ENCODE data around the gene DCLK2. TPM values are rescaled to one million over a fixed set of nuclear protein-coding genes. Genes with fewer than 3 reads are reported as not detected.

Gene DCLK2
- total and polyA plus RNA-seq, 2 donors (not counting 1 experiment from before 2014, with no cell fraction given): 0.91 to 3.3 TPM

GRCh38 chr4:150218447-150218846 is 140.2 kb downstream of the DCLK2 start:
- no peaks in the 10 kb centered on the region for H3K27me3 ChIP-seq (replicated peaks in 1 of 4; ENCODE audit: control extremely low read depth in 1 of 4, control insufficient read depth in 3 of 4, insufficient read depth in 4 of 4, low read length in 3 of 4)
- POLR2A ChIA-PET: no interaction called here
- H3K27ac Mint-ChIP-seq: no peak overlapping the region
- no peaks in the 10 kb centered on the region for H3K27me3 Mint-ChIP-seq
- no peak for TF ChIP-seq EZH2 (IDR thresholded peaks at IDR 0.05; ENCODE audit: borderline replicate concordance, insufficient read depth, low read depth, low read length, poor library complexity, severe bottlenecking)
- TF ChIP-seq CTCF (IDR thresholded peaks at IDR 0.05): no peak
- H3K27ac ChIP-seq (ENCODE audit: low read length in 2 of 2): no peak overlapping the region
- no peaks in the 10 kb centered on the region for H3K79me2 ChIP-seq (ENCODE audit: control insufficient read depth, insufficient read depth, low read length)
- no peak overlapping the region for H3K4me3 Mint-ChIP-seq
- DNase-seq (no peak), ATAC-seq (ENCODE audit: low read depth) (no peak)
- no peaks in the 10 kb centered on the region for H3K9me3 ChIP-seq (ENCODE audit: control extremely low read depth in 1 of 3, control insufficient read depth in 2 of 3, insufficient read depth in 1 of 3, low read length in 2 of 3)
- no peaks in the 10 kb centered on the region for H3K36me3 ChIP-seq (replicated peaks in 1 of 2; ENCODE audit: control extremely low read depth in 1 of 2, control insufficient read depth in 1 of 2, extremely low read depth in 1 of 2, insufficient read depth in 2 of 2, low read length in 1 of 2)
- H3K4me3 ChIP-seq (ENCODE audit: control extremely low read depth in 1 of 5, extremely low read depth in 1 of 5, insufficient read depth in 1 of 5, low read depth in 2 of 5, low read length in 4 of 5): no peak overlapping the region
- intact Hi-C loops (cut with micrococcal nuclease): no loop called here
- H3K4me1 ChIP-seq (ENCODE audit: control insufficient read depth in 2 of 2, insufficient read depth in 2 of 2, low read length in 2 of 2): no peaks in the 10 kb centered on the region
- H3K4me1 Mint-ChIP-seq: no peaks in the 10 kb centered on the region
- CTCF ChIA-PET: interaction anchor here (1.4 to 2.0 kb wide), 2 partner anchors 10 to 208 kb away, joined by 9 to 10 read pairs; no protein-coding TSS in a partner anchor
- H4K20me1 ChIP-seq (ENCODE audit: control insufficient read depth, insufficient read depth, low read length, poor library complexity, severe bottlenecking): no peaks in the 10 kb centered on the region
- H3K9ac ChIP-seq (ENCODE audit: low read length): no peak overlapping the region
- H3K4me2 ChIP-seq (replicated peaks; ENCODE audit: low read depth, low read length, poor library complexity, severe bottlenecking): no peak overlapping the region
- no peaks in the 10 kb centered on the region for H3K9me3 Mint-ChIP-seq (ENCODE audit: insufficient read depth)
- 80% methylated on average over 1 of the region's 2 CpGs for WGBS (ENCODE audit: insufficient coverage)
- no peak overlapping the region for H2AFZ ChIP-seq (ENCODE audit: insufficient read depth, low read depth, low read length, poor library complexity, severe bottlenecking)

- no peaks in the 10 kb centered on the region for H3K4me1 ChIP-seq (ENCODE audit: control insufficient read depth in 2 of 2, insufficient read depth in 2 of 2, low read length in 2 of 2)
- no peak overlapping the region for H3K27ac ChIP-seq (ENCODE audit: low read length in 2 of 2)
- H3K36me3 ChIP-seq (replicated peaks in 1 of 2; ENCODE audit: control extremely low read depth in 1 of 2, control insufficient read depth in 1 of 2, extremely low read depth in 1 of 2, insufficient read depth in 2 of 2, low read length in 1 of 2): no peaks in the 10 kb centered on the region
- H3K9me3 Mint-ChIP-seq (ENCODE audit: insufficient read depth): no peaks in the 10 kb centered on the region
- H3K4me3 ChIP-seq (ENCODE audit: control extremely low read depth in 1 of 5, extremely low read depth in 1 of 5, insufficient read depth in 1 of 5, low read depth in 2 of 5, low read length in 4 of 5): no peak overlapping the region
- no peaks in the 10 kb centered on the region for H3K27me3 Mint-ChIP-seq
- H3K79me2 ChIP-seq (ENCODE audit: control insufficient read depth, insufficient read depth, low read length): no peaks in the 10 kb centered on the region
- no peak overlapping the region for H3K27ac Mint-ChIP-seq
- DNase-seq (no peak), ATAC-seq (ENCODE audit: low read depth) (no peak)
- intact Hi-C loops (cut with micrococcal nuclease): no loop called here
- ChIA-PET CTCF (interaction anchor here (0.6 kb wide), 1 partner anchor 1885 kb away, joined by 3 read pairs; no protein-coding TSS in a partner anchor), POLR2A (no interaction called here)
- H3K4me3 Mint-ChIP-seq: no peak overlapping the region
- no peak overlapping the region for H2AFZ ChIP-seq (ENCODE audit: insufficient read depth, low read depth, low read length, poor library complexity, severe bottlenecking)
- no peak overlapping the region for H3K4me2 ChIP-seq (replicated peaks; ENCODE audit: low read depth, low read length, poor library complexity, severe bottlenecking)
- no peak for TF ChIP-seq CTCF (IDR thresholded peaks at IDR 0.05)
- no peak for TF ChIP-seq EZH2 (IDR thresholded peaks at IDR 0.05; ENCODE audit: borderline replicate concordance, insufficient read depth, low read depth, low read length, poor library complexity, severe bottlenecking)
- H3K27me3 ChIP-seq (replicated peaks in 1 of 4; ENCODE audit: control extremely low read depth in 1 of 4, control insufficient read depth in 3 of 4, insufficient read depth in 4 of 4, low read length in 3 of 4): no peaks in the 10 kb centered on the region
- H3K9me3 ChIP-seq (ENCODE audit: control extremely low read depth in 1 of 3, control insufficient read depth in 2 of 3, insufficient read depth in 1 of 3, low read length in 2 of 3): no peaks in the 10 kb centered on the region
- no peak overlapping the region for H3K9ac ChIP-seq (ENCODE audit: low read length)
- H3K4me1 Mint-ChIP-seq: no peaks in the 10 kb centered on the region
- no peaks in the 10 kb centered on the region for H4K20me1 ChIP-seq (ENCODE audit: control insufficient read depth, insufficient read depth, low read length, poor library complexity, severe bottlenecking)
- WGBS (ENCODE audit: insufficient coverage): 67% methylated on average over 1 of the region's 4 CpGs
These were observed 141.6 kb downstream of the DCLK2 start for GRCh38 chr4:150219841-150220240.
